Esophagus squamous epithelium (tissue), 5 donors: ENCODE data around the gene MGARP. TPM values are rescaled to one million over a fixed set of nuclear protein-coding genes. Genes with fewer than 3 reads are reported as not detected.

Source experiments
- DNase-seq: peaks from one replicate; lab custom pipeline; 2025; lab: John Stamatoyannopoulos, UW
- H3K27ac ChIP-seq, 4 donors: fragments of 200-600 bp; sonication (generic); one replicate each; pipeline ENCODE4 v1.5.1; 2016 to 2019; ENCODE audit warnings: mild to moderate bottlenecking in 1 of 4
- H3K27me3 ChIP-seq, 4 donors: fragments of 200-600 bp; sonication (generic); 1 replicate in 3 of 4; 2 replicates in 1 of 4; pipeline versions ENCODE4 v1.5.1 to v1.6.0; 2017 to 2021; ENCODE audit warnings: antibody characterized with exemption in 1 of 4
- H3K36me3 ChIP-seq, 3 donors: fragments of 200-600 bp; sonication (generic); one replicate each; pipeline ENCODE4 v1.5.1; 2016 to 2019
- H3K4me1 ChIP-seq, 3 donors: fragments of 200-600 bp; sonication (generic); one replicate each; pipeline ENCODE4 v1.5.1; 2017 to 2019
- H3K4me3 ChIP-seq, 4 donors: fragments of 200-600 bp; sonication (generic); 1 replicate in 3 of 4; 2 replicates in 1 of 4; pipeline ENCODE4 v1.5.1; 2016 to 2019; ENCODE audit warnings: mild to moderate bottlenecking in 2 of 4, moderate library complexity in 1 of 4
- H3K9me3 ChIP-seq, 3 donors: fragments of 200-600 bp; sonication (generic); one replicate each; pipeline ENCODE4 v1.5.1; 2016 to 2019
- CTCF ChIP-seq, 6 experiments: fragments of 450-650 bp in 4 of 6; fragments of 200-600 bp in 2 of 6; sonication (generic) in 2 of 6; IDR thresholded peaks; one replicate each; pipeline ENCODE4 v1.5.1; 2016 to 2019; ENCODE audit warnings: antibody characterized with exemption in 6 of 6, mild to moderate bottlenecking in 4 of 6, moderate library complexity in 4 of 6
- POLR2A ChIP-seq, 4 donors: fragments of 450-650 bp; IDR thresholded peaks; one replicate each; pipeline ENCODE4 v1.6.1; 2017; ENCODE audit warnings: antibody characterized with exemption in 4 of 4, mild to moderate bottlenecking in 4 of 4, moderate library complexity in 3 of 4
- WGBS, 2 donors: methylation state at CpG; one replicate each; pipeline ENCODE4 v1.1.5; 2018; 5-methylcytosine and 5-hydroxymethylcytosine counted together
- intact Hi-C: fragments of 100-400 bp; cut with DNase I; formaldehyde crosslinking; loops from one replicate; pipeline ENCODE4 v1.15.0; 2022
- total RNA-seq, 4 donors: library from RNA; depleted of rRNA; stranded (reverse); fragments of >200 nt; gene quantifications; one replicate each; pipeline ENCODE4 v1.1.0, GENCODE V29; 2016
- donor health status: DM: yes; HTN: yes; CAD: no.

MGARP gene
- total RNA-seq, 4 donors from 2014 or later: 0.38 TPM; not detected in 3

DNA sequence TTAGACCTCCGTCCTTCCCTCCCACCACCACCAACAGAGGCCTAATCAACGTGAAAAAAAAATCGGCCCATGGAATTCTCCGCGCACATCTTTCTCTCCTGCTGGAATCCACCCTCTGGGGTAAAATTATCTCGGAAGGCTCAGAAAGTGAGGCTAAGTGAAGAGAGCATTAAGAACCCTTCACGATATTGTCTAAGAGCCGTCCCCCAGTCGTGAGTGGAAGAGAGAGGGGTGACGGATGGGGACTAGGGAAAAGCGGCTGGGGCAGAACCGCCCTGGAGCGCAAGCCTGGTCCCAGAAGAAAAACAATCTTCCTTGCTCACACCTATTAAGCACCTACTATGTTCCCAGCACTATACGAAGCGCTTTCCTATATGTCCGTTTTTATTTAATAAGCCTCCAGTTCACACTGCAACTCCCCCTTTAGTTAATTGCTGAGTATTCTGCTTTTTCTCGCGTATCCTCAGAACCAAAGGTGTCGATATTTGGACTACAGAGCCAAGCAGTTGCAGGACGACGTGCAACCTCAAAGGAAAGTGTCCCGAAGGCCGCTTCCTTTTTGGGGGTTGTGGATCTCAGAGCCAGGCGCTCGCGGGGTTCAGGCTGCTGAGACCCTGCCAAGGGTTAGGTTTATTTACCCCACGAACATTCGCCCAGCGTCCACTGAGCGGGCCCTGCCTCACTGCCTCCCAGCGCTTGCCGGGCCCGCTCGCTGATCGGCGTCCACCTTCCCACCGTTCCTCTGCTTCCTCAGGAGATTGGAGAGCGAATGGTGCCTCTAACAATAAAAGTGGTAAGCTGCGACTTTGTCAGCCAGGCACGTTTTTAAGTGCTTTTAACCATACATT is 889 bp downstream of the MGARP start:
- intact Hi-C loops: no loop called here
- no peak for DNase-seq
- 30 to 40% methylated on average over 32 of the region's 40 CpGs for WGBS, 2 donors
- peaks cover 11 to 18% (median 12%) of the 10 kb centered on the region in 3 donors for H3K4me1 ChIP-seq
- H3K27me3 ChIP-seq: peaks cover 0 to 50% (median 4%) of the 10 kb centered on the region in 4 donors
- TF ChIP-seq POLR2A (IDR thresholded peaks at IDR 0.05) (no peak), CTCF (IDR thresholded peaks at IDR 0.05) (no peak)
- peak overlapping the region; percentile 31 to 70 (median 50) for H3K4me3 ChIP-seq
- H3K36me3 ChIP-seq: no peaks in the 10 kb centered on the region
- no peak overlapping the region for H3K27ac ChIP-seq
- H3K9me3 ChIP-seq: no peaks in the 10 kb centered on the region

GRCh38 chr4:139278485-139278884 is 1.5 kb downstream of the MGARP start:
- Histone ChIP-seq H3K4me1 (peaks cover 11 to 18% (median 12%) of the 10 kb centered on the region in 3 donors), H3K27ac (no peak overlapping the region), H3K27me3 (peaks cover 0 to 50% (median 4%) of the 10 kb centered on the region in 4 donors), H3K9me3 (no peaks in the 10 kb centered on the region), H3K36me3 (no peaks in the 10 kb centered on the region), H3K4me3 (no peak overlapping the region)
- no peak for TF ChIP-seq POLR2A (IDR thresholded peaks at IDR 0.05)
- DNase-seq: no peak
- WGBS, 2 donors: 75 to 81% methylated on average over 16 of the region's 16 CpGs
- intact Hi-C loops: no loop called here

DNA sequence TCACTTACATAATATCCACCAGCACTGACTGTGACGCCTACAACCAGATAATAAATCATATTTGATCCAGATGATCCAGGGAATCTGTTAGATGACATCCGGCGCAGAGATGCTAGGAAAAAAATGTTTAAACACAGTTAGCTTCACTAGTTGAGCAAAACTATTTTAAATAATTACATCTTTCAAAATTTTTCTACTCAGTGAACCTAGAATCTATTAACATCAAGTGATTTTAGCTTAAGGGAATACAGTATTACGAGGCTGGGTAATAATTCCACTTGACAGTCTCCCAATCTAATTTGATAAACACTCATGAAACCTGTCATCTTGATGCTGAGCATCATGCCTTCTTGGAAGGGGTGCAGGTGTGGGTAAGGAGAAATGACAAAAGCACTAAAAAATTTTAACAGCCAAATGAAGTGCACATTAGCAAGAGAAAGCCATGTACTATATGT is 4.7 kb downstream of the MGARP start:
- WGBS, 2 donors: 84 to 93% methylated on average over 4 of the region's 4 CpGs
- no peak for DNase-seq
- Histone ChIP-seq H3K27ac (no peak overlapping the region), H3K36me3 (no peaks in the 10 kb centered on the region), H3K27me3 (peaks cover 0 to 42% (median 4%) of the 10 kb centered on the region in 4 donors), H3K9me3 (no peaks in the 10 kb centered on the region), H3K4me3 (no peak overlapping the region), H3K4me1 (peaks cover 11 to 17% (median 12%) of the 10 kb centered on the region in 3 donors)
- intact Hi-C loops: no loop called here
- no peak for TF ChIP-seq CTCF (IDR thresholded peaks at IDR 0.05)
- no peak for TF ChIP-seq POLR2A (IDR thresholded peaks at IDR 0.05)

DNA sequence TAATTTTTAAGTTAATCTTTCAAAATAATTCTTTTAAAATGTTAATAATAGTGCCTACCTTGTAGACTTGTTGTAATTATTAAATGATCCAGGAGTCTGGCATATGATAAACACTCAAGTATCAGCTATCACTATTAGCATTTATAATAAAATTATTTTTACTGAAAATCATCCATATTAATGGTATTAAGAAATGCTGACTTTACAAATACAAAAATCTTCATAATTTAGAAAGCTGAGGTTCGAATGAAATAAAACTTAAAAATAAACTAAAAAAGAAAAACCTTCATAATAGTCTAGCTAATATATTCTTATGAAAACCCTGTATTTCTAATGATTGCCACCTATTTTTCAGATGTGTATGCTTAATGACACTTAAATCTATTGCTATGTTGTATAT is 5.2 kb downstream of the MGARP start:
- H3K4me3 ChIP-seq: no peak overlapping the region
- peaks cover 6 to 12% (median 7%) of the 10 kb centered on the region in 3 donors for H3K4me1 ChIP-seq
- intact Hi-C loops: no loop called here
- DNase-seq: no peak
- H3K36me3 ChIP-seq: no peaks in the 10 kb centered on the region
- no peak overlapping the region for H3K27ac ChIP-seq
- TF ChIP-seq CTCF (IDR thresholded peaks at IDR 0.05) (no peak), POLR2A (IDR thresholded peaks at IDR 0.05) (no peak)
- H3K9me3 ChIP-seq: no peaks in the 10 kb centered on the region
- 81 to 90% methylated on average over 1 of the region's 1 CpG for WGBS, 2 donors
- H3K27me3 ChIP-seq: peaks cover 0 to 37% (median 4%) of the 10 kb centered on the region in 4 donors

DNA sequence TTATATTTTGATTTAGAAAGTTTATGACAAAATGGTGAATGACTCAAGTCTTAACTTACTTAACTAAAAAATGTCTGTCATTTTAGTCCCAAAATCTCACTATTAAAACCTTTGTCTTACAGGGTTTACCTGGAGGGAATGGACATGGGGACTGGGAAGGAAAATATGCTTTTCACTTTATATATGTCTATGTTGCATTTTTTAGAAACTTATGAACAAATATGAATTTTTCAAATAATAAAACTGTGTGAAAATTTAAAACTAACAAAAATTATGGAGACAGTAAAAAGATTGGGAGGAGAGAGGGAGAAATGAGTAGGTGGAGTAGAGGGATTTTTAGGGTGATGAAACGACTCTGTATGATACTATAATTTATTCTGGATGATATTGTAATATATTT is 6.2 kb downstream of the MGARP start:
- Histone ChIP-seq H3K27me3 (peaks cover 0 to 27% (median 1%) of the 10 kb centered on the region in 4 donors), H3K9me3 (no peaks in the 10 kb centered on the region), H3K36me3 (no peaks in the 10 kb centered on the region), H3K27ac (no peak overlapping the region), H3K4me3 (no peak overlapping the region), H3K4me1 (peaks cover 0 to 3% (median 0%) of the 10 kb centered on the region in 3 donors)
- TF ChIP-seq CTCF (IDR thresholded peaks at IDR 0.05): no peak
- TF ChIP-seq POLR2A (IDR thresholded peaks at IDR 0.05): no peak
- intact Hi-C loops: no loop called here
- WGBS, 2 donors: 73 to 92% methylated on average over 1 of the region's 1 CpG
- DNase-seq: no peak
